ENCODE results near the gene IL17RC. TPM values are rescaled to one million over a fixed set of nuclear protein-coding genes. Genes with fewer than 3 reads are reported as not detected.

The IL17RC gene
- total and polyA plus RNA-seq, 3 donors from 2014 or later: 12.0 to 26.1 (median 21.0) TPM

DNA sequence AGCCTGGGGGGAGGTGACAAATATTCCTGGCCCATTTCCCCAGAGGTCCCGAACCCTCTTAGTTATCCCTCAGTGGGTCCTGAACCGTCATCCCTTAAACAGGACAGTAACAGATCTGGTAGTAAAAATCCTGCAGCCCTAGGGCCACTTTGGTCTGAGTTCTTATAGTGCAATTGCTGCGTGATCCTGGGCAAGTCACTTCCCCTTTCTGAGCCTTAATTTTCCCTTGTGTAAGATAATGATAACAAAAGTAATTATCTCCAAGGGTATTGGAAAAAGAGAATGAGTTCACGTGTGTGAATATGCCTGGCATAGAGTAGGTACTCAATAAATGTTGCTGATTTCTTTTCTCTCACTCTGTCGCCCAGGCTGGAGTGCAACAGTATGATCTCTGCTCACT, 29.4 kb upstream of the IL17RC start:
- intact Hi-C loops (cut with DNase I; ENCODE audit: low total_unique reads): no loop called here
- H3K4me3 ChIP-seq: no peak overlapping the region
- no peak for DNase-seq
- no peaks in the 10 kb centered on the region for H3K36me3 ChIP-seq (ENCODE audit: low read depth, missing control alignments)
- no peaks in the 10 kb centered on the region for H3K9me3 ChIP-seq
- 89 to 92% methylated on average over 5 of the region's 5 CpGs for WGBS, 2 donors
- no peak overlapping the region for H3K27ac ChIP-seq
- no peak for TF ChIP-seq CTCF (IDR thresholded peaks at IDR 0.05)
- TF ChIP-seq POLR2A (IDR thresholded peaks at IDR 0.05): no peak
- H3K4me1 ChIP-seq: peaks cover 16% of the 10 kb centered on the region
- no peaks in the 10 kb centered on the region for H3K27me3 ChIP-seq

GRCh38 chr3:9888540-9888939, 28.4 kb upstream of the IL17RC start:
- intact Hi-C loops (cut with DNase I; ENCODE audit: low total_unique reads): no loop called here
- Histone ChIP-seq H3K4me1 (peaks cover 16% of the 10 kb centered on the region), H3K36me3 (ENCODE audit: low read depth, missing control alignments) (no peaks in the 10 kb centered on the region), H3K4me3 (no peak overlapping the region), H3K9me3 (no peaks in the 10 kb centered on the region), H3K27me3 (no peaks in the 10 kb centered on the region), H3K27ac (peak overlapping the region in 1 of 2 donors; percentile 91)
- DNase-seq: no peak
- WGBS, 2 donors: 65 to 71% methylated on average over 3 of the region's 3 CpGs
- TF ChIP-seq POLR2A (IDR thresholded peaks at IDR 0.05): no peak
- TF ChIP-seq CTCF (IDR thresholded peaks at IDR 0.05): no peak

DNA sequence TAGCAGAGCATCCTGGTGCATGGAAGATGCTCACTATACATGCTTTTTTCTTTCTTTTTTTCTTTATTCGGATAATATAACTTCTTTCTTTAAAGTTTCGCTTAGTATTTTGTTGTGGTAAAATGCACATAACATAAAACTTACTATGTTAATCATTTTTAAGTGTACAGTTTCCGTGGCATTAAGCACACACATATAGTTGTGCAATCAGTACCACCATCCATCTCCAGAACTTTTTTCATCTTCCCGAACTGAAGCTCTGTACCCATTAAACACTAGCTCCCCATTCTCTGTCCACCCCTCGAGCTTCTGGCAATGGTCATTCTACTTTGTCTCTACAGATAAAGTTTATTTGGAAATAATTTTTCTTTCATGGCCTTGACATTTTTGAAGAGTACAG, 27.5 kb upstream of the IL17RC start:
- no peaks in the 10 kb centered on the region for H3K9me3 ChIP-seq
- peak overlapping the region in 1 of 2 donors; percentile 91 for H3K27ac ChIP-seq
- no peaks in the 10 kb centered on the region for H3K27me3 ChIP-seq
- DNase-seq: no peak
- WGBS, 2 donors: 47 to 50% methylated on average over 5 of the region's 5 CpGs
- no peaks in the 10 kb centered on the region for H3K36me3 ChIP-seq (ENCODE audit: low read depth, missing control alignments)
- intact Hi-C loops (cut with DNase I; ENCODE audit: low total_unique reads): no loop called here
- H3K4me3 ChIP-seq: no peak overlapping the region
- TF ChIP-seq POLR2A (IDR thresholded peaks at IDR 0.05) (no peak), CTCF (IDR thresholded peaks at IDR 0.05) (no peak)
- H3K4me1 ChIP-seq: peaks cover 16% of the 10 kb centered on the region

DNA sequence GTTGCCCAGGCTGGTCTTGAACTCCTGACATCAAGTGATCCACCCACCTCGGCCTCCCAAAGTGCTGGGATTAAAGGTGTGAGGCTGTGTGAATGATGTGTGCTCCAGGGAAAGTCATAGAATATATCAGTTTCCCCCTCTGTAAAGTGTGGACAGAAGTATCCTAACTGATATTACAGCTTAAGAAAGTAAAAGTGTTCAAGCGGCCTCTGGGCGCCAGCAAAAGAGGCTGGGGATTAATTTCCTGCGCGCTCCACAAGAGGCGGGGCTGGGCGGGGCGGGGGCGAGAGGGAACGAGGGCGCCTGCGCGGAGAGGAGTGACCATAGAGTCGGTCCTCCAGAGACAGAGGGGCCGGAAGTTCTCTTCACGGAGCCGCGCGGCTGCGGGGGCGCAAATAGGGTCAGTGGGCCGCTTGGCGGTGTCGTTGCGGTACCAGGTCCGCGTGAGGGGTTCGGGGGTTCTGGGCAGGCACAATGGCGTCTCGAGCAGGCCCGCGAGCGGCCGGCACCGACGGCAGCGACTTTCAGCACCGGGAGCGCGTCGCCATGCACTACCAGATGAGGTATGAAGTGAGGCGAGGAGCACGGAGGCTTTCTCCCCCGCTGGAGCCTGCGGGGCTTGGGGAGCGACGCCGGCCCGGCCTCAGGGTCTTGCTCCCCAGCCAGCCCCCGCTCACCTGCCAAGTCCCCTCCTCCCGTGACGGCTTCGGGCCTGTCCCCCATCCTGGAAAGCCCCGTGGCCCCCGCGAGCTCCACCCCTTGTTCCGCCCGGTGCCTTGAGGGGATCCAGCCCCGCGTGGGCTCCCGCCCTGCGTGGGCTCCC, 26.4 kb upstream of the IL17RC start, which contains the start of gene JAGN1:
Gene JAGN1, plus strand, starts transcription at position 362 of the 823 bp plus-strand sequence. Its CDS starts 113 bp downstream, at position 475.
- no peaks in the 10 kb centered on the region for H3K36me3 ChIP-seq (ENCODE audit: low read depth, missing control alignments)
- peak; percentile 94 for DNase-seq
- peak within 1 kb of the TSS; percentile 70 to 92 for H3K4me3 ChIP-seq
- WGBS, 2 donors: 1% methylated on average over 25 to 62 of the region's 62 CpGs
- H3K9me3 ChIP-seq: no peaks in the 10 kb centered on the region
- peaks cover 16% of the 10 kb centered on the region for H3K4me1 ChIP-seq
- peak within 1 kb of the TSS; percentile 90 to 91 for H3K27ac ChIP-seq
- TF ChIP-seq CTCF (IDR thresholded peaks at IDR 0.05): no peak
- TF ChIP-seq POLR2A (IDR thresholded peaks at IDR 0.05): peak; percentile 27
- H3K27me3 ChIP-seq: no peaks in the 10 kb centered on the region
- intact Hi-C loops (cut with DNase I; ENCODE audit: low total_unique reads): no loop called here
